H1 (cell line): ENCODE data around the gene C1orf21. TPM values are rescaled to one million over a fixed set of nuclear protein-coding genes. Genes with fewer than 3 reads are reported as not detected.

ENCODE experiments used
- CTCF ChIA-PET: fragments of 300-600 bp; sonication (Branson Sonifier 250); formaldehyde crosslinking; loops from one replicate; lab custom pipeline; 2021; ENCODE audit not compliant: partially characterized antibody; lab: Charles Lee
- POLR2A ChIA-PET: fragments of 300-600 bp; sonication (Branson Sonifier 250); formaldehyde crosslinking; loops from one replicate; lab custom pipeline; 2021; ENCODE audit warnings: inconsistent platforms; ENCODE audit not compliant: partially characterized antibody; lab: Charles Lee
- DNase-seq, 2 experiments: peaks; one replicate each; pipeline versions ENCODE4 v3.0.0 to v3.0.0-alpha.2; 2010 to 2022; ENCODE audit warnings: low spot score in 2 of 2, low read depth in 1 of 2, mixed read lengths in 1 of 2
- FAIRE-seq: peaks from 2 replicates; lab custom pipeline; 2011; peaks lifted over from hg19 to GRCh38; lab: Jason Lieb, UNC
- H2AFZ ChIP-seq: 2 replicates; pipeline ENCODE4 v1.8.1; 2012; ENCODE audit warnings: low read length, inconsistent platforms
- H2AK5ac ChIP-seq: 2 replicates; pipeline ENCODE4 v1.6.1; 2013; ENCODE audit warnings: low read depth, low read length
- H2BK120ac ChIP-seq: replicated peaks from 2 replicates; pipeline ENCODE3; 2013; ENCODE audit warnings: low read depth, low read length, inconsistent platforms
- H2BK12ac ChIP-seq: 2 replicates; pipeline ENCODE4 v1.6.1; 2013; ENCODE audit warnings: low read depth, low read length
- H2BK15ac ChIP-seq: 2 replicates; pipeline ENCODE4 v1.6.1; 2013; ENCODE audit warnings: low read length
- H2BK20ac ChIP-seq: 2 replicates; pipeline ENCODE4 v1.6.1; 2013; ENCODE audit warnings: low read length
- H2BK5ac ChIP-seq: 2 replicates; pipeline ENCODE4 v1.6.1; 2013; ENCODE audit warnings: low read depth, low read length
- H3K14ac ChIP-seq: 2 replicates; pipeline ENCODE4 v1.6.1; 2013; ENCODE audit warnings: inconsistent platforms; ENCODE audit not compliant: insufficient read length
- H3K18ac ChIP-seq: 2 replicates; pipeline ENCODE4 v1.6.1; 2013; ENCODE audit warnings: low read length; ENCODE audit errors: extremely low read depth
- H3K23ac ChIP-seq: 2 replicates; pipeline ENCODE4 v1.6.1; 2013; ENCODE audit warnings: inconsistent platforms; ENCODE audit not compliant: insufficient read length
- H3K23me2 ChIP-seq: 2 replicates; pipeline ENCODE4 v1.6.1; 2013; ENCODE audit warnings: low read depth, low read length
- H3K27ac ChIP-seq: 2 replicates; pipeline ENCODE4 v1.6.1; 2011; ENCODE audit warnings: low read depth, low read length, inconsistent platforms
- H3K27me3 ChIP-seq, 4 experiments: replicated peaks in 1 of 4; 1 replicate in 1 of 4; 2 replicates in 3 of 4; pipeline versions ENCODE4 v1.6.1 to v1.8.1; 2011 to 2013; ENCODE audit warnings: low read length in 3 of 4, mild to moderate bottlenecking in 3 of 4, inconsistent platforms in 2 of 4, mixed read lengths in 2 of 4, moderate library complexity in 1 of 4; ENCODE audit not compliant: control insufficient read depth in 3 of 4, insufficient read depth in 3 of 4; ENCODE audit errors: extremely low read depth in 1 of 4
- H3K36me3 ChIP-seq, 4 experiments: 2 replicates each; pipeline versions ENCODE4 v1.6.1 to v1.8.1; 2011 to 2013; ENCODE audit warnings: mild to moderate bottlenecking in 4 of 4, low read length in 3 of 4, moderate library complexity in 2 of 4, control low read depth in 1 of 4, inconsistent platforms in 1 of 4; ENCODE audit not compliant: insufficient read depth in 4 of 4, control insufficient read depth in 2 of 4
- H3K4ac ChIP-seq: replicated peaks from 2 replicates; pipeline ENCODE3; 2013; ENCODE audit warnings: low read length, low read depth, mixed read lengths, inconsistent platforms; ENCODE audit not compliant: insufficient read length
- H3K4me1 ChIP-seq, 4 experiments: replicated peaks in 1 of 4; 1 replicate in 1 of 4; 2 replicates in 3 of 4; pipeline versions ENCODE4 v1.6.1 to v1.8.1; 2011 to 2013; ENCODE audit warnings: low read length in 3 of 4, inconsistent platforms in 2 of 4, mixed read lengths in 1 of 4; ENCODE audit not compliant: insufficient read depth in 4 of 4, control insufficient read depth in 3 of 4
- H3K4me2 ChIP-seq, 2 experiments: 2 replicates each; pipeline versions ENCODE4 v1.6.1 to v1.8.1; 2011 to 2013; ENCODE audit warnings: low read depth in 2 of 2, low read length in 2 of 2, control low read depth in 1 of 2, inconsistent platforms in 1 of 2, mild to moderate bottlenecking in 1 of 2; ENCODE audit not compliant: insufficient read depth in 1 of 2
- H3K4me3 ChIP-seq, 4 experiments: fragments of 200-600, 300-600 bp in 1 of 4; sonication (generic), shearing (Covaris generic), sonication (Bioruptor Twin) in 1 of 4; 2 replicates each; pipeline versions ENCODE4 v1.5.1 to v1.8.1; 2011 to 2016; ENCODE audit warnings: low read length in 4 of 4, low read depth in 3 of 4, control low read depth in 2 of 4, inconsistent platforms in 2 of 4, mild to moderate bottlenecking in 2 of 4, mixed read lengths in 1 of 4, moderate library complexity in 1 of 4; ENCODE audit not compliant: insufficient read depth in 2 of 4; ENCODE audit errors: extremely low read depth in 1 of 4
- H3K56ac ChIP-seq: replicated peaks from 2 replicates; pipeline ENCODE3; 2013; ENCODE audit warnings: low read depth, mild to moderate bottlenecking, mixed read lengths, low read length, inconsistent platforms; ENCODE audit not compliant: insufficient read length
- H3K79me1 ChIP-seq: 2 replicates; pipeline ENCODE4 v1.6.1; 2013; ENCODE audit warnings: low read depth, low read length, control low read depth
- H3K79me2 ChIP-seq, 2 experiments: 2 replicates each; pipeline versions ENCODE4 v1.6.1 to v1.8.1; 2012 to 2013; ENCODE audit warnings: low read length in 2 of 2, mild to moderate bottlenecking in 2 of 2, inconsistent platforms in 1 of 2; ENCODE audit not compliant: insufficient read depth in 2 of 2, control insufficient read depth in 1 of 2
- H3K9ac ChIP-seq, 4 experiments: replicated peaks in 1 of 4; 1 replicate in 1 of 4; 2 replicates in 3 of 4; pipeline versions ENCODE4 v1.6.1 to v1.8.1; 2011 to 2013; ENCODE audit warnings: low read depth in 3 of 4, low read length in 3 of 4, control low read depth in 2 of 4, mild to moderate bottlenecking in 2 of 4, moderate library complexity in 2 of 4, inconsistent platforms in 1 of 4; ENCODE audit errors: extremely low read depth in 1 of 4
- H3K9me3 ChIP-seq, 2 experiments: 2 replicates each; pipeline versions ENCODE4 v1.6.1 to v1.8.1; 2012 to 2013; ENCODE audit warnings: mild to moderate bottlenecking in 2 of 2, moderate library complexity in 2 of 2, control low read depth in 1 of 2, inconsistent platforms in 1 of 2, low read depth in 1 of 2, low read length in 1 of 2, mixed read lengths in 1 of 2; ENCODE audit not compliant: insufficient read depth in 2 of 2
- H4K20me1 ChIP-seq, 2 experiments: replicated peaks in 1 of 2; 2 replicates each; pipeline versions ENCODE3 to v1.8.1; 2011 to 2013; ENCODE audit warnings: inconsistent platforms in 2 of 2, low read length in 2 of 2, mild to moderate bottlenecking in 1 of 2; ENCODE audit not compliant: insufficient read depth in 2 of 2, control insufficient read depth in 1 of 2
- H4K5ac ChIP-seq: 2 replicates; pipeline ENCODE4 v1.6.1; 2013; ENCODE audit warnings: low read length, low read depth, mixed read lengths, inconsistent platforms; ENCODE audit not compliant: insufficient read length
- H4K8ac ChIP-seq: 2 replicates; pipeline ENCODE4 v1.8.0; 2013; ENCODE audit warnings: mild to moderate bottlenecking, moderate library complexity, low read length, inconsistent platforms; ENCODE audit not compliant: insufficient read depth; ENCODE audit errors: extremely low read depth
- H4K91ac ChIP-seq: replicated peaks from 2 replicates; pipeline ENCODE3; 2013; ENCODE audit warnings: low read length, mixed read lengths, inconsistent platforms; ENCODE audit not compliant: insufficient read length
- ASH2L ChIP-seq: fragments of 200-600, 300-600 bp; sonication (generic); IDR thresholded peaks from one replicate; pipeline ENCODE4 v1.7.1; 2017; ENCODE audit warnings: low read length
- BACH1 ChIP-seq: IDR thresholded peaks from 2 replicates; pipeline ENCODE4 v1.6.1; 2012; ENCODE audit warnings: low read length, improper control_type of control experiment
- EGR1 ChIP-seq: IDR thresholded peaks from 2 replicates; pipeline ENCODE4 v1.6.1; 2011; ENCODE audit warnings: low read depth, low read length, borderline replicate concordance
- HDAC2 ChIP-seq, 2 experiments: fragments of 300-600 bp in 1 of 2; sonication (generic) in 1 of 2; IDR thresholded peaks; 2 replicates each; pipeline ENCODE4 v1.6.1; 2011 to 2012; ENCODE audit warnings: low read depth in 2 of 2, low read length in 2 of 2, mild to moderate bottlenecking in 2 of 2, moderate library complexity in 2 of 2, borderline replicate concordance in 1 of 2, inconsistent platforms in 1 of 2
- KDM4A ChIP-seq: IDR thresholded peaks from one replicate; pipeline ENCODE4 v1.7.1; 2012; ENCODE audit warnings: low read depth, mild to moderate bottlenecking, moderate library complexity, low read length, inconsistent platforms; ENCODE audit not compliant: severe bottlenecking
- PHF8 ChIP-seq: fragments of 200-600 bp; sonication (generic); conservative IDR thresholded peaks from 2 replicates; pipeline ENCODE4 v1.7.1; 2012; ENCODE audit warnings: low read depth, mild to moderate bottlenecking, inconsistent platforms, low read length, moderate library complexity
- SP4 ChIP-seq: IDR thresholded peaks from 2 replicates; pipeline ENCODE4 v1.6.1; 2012; ENCODE audit warnings: low read length, inconsistent platforms
- TAF7 ChIP-seq: optimal IDR thresholded peaks from 2 replicates; pipeline ENCODE3; 2011; ENCODE audit warnings: low read depth, mild to moderate bottlenecking, inconsistent platforms, low read length, moderate library complexity, borderline replicate concordance
- WGBS, 2 experiments: shearing (Covaris generic) in 1 of 2; methylation state at CpG; one replicate each; pipeline versions ENCODE4 v1.1.6 to v1.1.7; 2013 to 2015; ENCODE audit warnings: low lambda C conversion rate in 2 of 2, mixed read lengths in 2 of 2, inconsistent platforms in 1 of 2, low coverage in 1 of 2, missing lambda C conversion rate in 1 of 2; ENCODE audit not compliant: insufficient replicate concordance in 2 of 2, insufficient coverage in 1 of 2, insufficient read length in 1 of 2; ENCODE audit errors: extremely low coverage in 1 of 2, missing lambda C conversion rate in 1 of 2; 5-methylcytosine and 5-hydroxymethylcytosine counted together
- polyA plus RNA-seq, 7 experiments: library from polyadenylated mRNA; depleted of rRNA in 3 of 7; stranded (reverse) in 5 of 7; unstranded in 2 of 7; fragments of >200 nt in 5 of 7; fragments of 200-250 nt in 2 of 7; gene quantifications; 1 replicate in 5 of 7; 2 replicates in 1 of 7; 4 replicates in 1 of 7; pipeline versions ENCODE4 v1.2.1 to v1.2.3, GENCODE V29; 2011 to 2013; ENCODE audit warnings: missing spikeins in 2 of 7, mixed read lengths in 2 of 7
- total RNA-seq: library from RNA; stranded (reverse); fragmentation: NEBNext Ultra II Directional; extraction: Animal tissue kit (Norgen Biotek cat#: 25700); gene quantifications from 2 replicates; pipeline ENCODE4 v1.2.1, GENCODE V29; 2021

Gene C1orf21
- total and polyA plus RNA-seq, 2 of the 8 experiments (the other 6 are each of a cell fraction or from before 2014, with no cell fraction given): 16.6 to 51.0 TPM

DNA sequence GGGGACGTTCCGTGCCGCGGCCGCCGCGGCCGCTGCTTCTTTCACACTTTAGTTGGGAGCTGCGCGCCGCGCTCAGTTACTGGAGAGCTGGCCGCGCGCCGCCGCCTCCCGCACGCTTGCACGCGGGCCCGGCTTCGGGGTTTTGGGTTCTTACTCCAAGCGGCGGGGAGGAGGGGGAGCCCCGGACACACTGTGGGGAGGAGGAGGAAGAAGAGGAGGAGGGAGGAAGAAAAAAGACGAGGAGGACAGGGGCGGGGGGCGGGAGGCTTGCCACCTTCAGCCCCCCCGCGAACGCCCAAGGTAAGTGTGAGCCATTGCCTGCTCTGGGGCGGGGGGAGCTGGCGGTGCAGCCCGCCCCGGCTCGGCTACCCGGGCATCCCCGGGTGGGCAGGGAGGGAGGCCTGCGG, 243 bp downstream of the C1orf21 start:
- POLR2A ChIA-PET: interaction anchor here (0.6 to 1.5 kb wide), 9 partner anchors 9 to 407 kb away, joined by 3 to 10 read pairs (median 4); no protein-coding TSS in a partner anchor
- H3K36me3 ChIP-seq: no peaks in the 10 kb centered on the region
- TF ChIP-seq ASH2L (peak; percentile 51), EGR1 (no peak), BACH1 (0 out of 2 replicates have a peak, but pooled peaks have one; percentile 56), HDAC2 (IDR thresholded peaks at IDR 0.05; ENCODE audit: borderline replicate concordance in 1 of 2, low read depth in 2 of 2, low read length in 2 of 2) (0 out of 4 replicates have a peak, but pooled peaks of 1 of the 2 experiments have one; percentile 35), TAF7 (peak; percentile 30), PHF8 (0 out of 2 replicates have a peak, but pooled peaks have one; percentile 27), SP4 (no peak), KDM4A (peak; percentile 74)
- peak overlapping the region; percentile 83 to 98 (median 87) for H3K4me3 ChIP-seq
- H2AK5ac ChIP-seq: no peak overlapping the region
- no peak overlapping the region for H3K23ac ChIP-seq
- peak overlapping the region; percentile 35 for H4K5ac ChIP-seq
- H3K79me1 ChIP-seq: peaks cover 4% of the 10 kb centered on the region; the same call in 1 of the 2 replicates
- WGBS, 2 experiments: no CpG with 5 or more reads among the region's 40 CpGs
- no peaks in the 10 kb centered on the region for H3K9me3 ChIP-seq
- H3K56ac ChIP-seq: no peak overlapping the region
- H2BK12ac ChIP-seq: no peak overlapping the region
- CTCF ChIA-PET: interaction anchor here (0.8 to 1.9 kb wide), 3 partner anchors 91 to 277 kb away, joined by 3 to 6 read pairs (median 4); no protein-coding TSS in a partner anchor
- 0 out of 2 replicates have a peak overlapping the region, but pooled peaks have one; percentile 33 for H3K18ac ChIP-seq
- no peak overlapping the region for H3K14ac ChIP-seq
- peaks cover 34 to 45% of the 10 kb centered on the region in 2 experiments; a peak in 3 of 4 replicates for H3K79me2 ChIP-seq
- H3K4me1 ChIP-seq: peaks cover 1 to 26% (median 18%) of the 10 kb centered on the region in 4 experiments; a peak in 6 of 7 replicates
- H2BK120ac ChIP-seq: no peak overlapping the region
- H4K91ac ChIP-seq: no peak overlapping the region
- no peak overlapping the region for H2BK20ac ChIP-seq
- DNase-seq: no peak
- H3K4me2 ChIP-seq: peak overlapping the region; percentile 83 to 97; a peak in 3 of 4 replicates
- H2BK15ac ChIP-seq: no peak overlapping the region
- FAIRE-seq: no peak
- no peaks in the 10 kb centered on the region; a peak in 1 of 7 replicates for H3K27me3 ChIP-seq
- no peak overlapping the region for H3K27ac ChIP-seq
- no peak overlapping the region for H2AFZ ChIP-seq
- peaks cover 9% of the 10 kb centered on the region for H3K23me2 ChIP-seq
- H3K4ac ChIP-seq: no peak overlapping the region
- H2BK5ac ChIP-seq: no peak overlapping the region; the same call in 1 of the 2 replicates
- peaks cover 2 to 3% of the 10 kb centered on the region in 2 experiments for H4K20me1 ChIP-seq
- H4K8ac ChIP-seq: peak overlapping the region; percentile 72
- H3K9ac ChIP-seq: peak overlapping the region; percentile 14 to 83 (median 49); a peak in 6 of 7 replicates
